Left ventricle myocardium inferior (tissue), 1 donor: Measurements from ENCODE around the gene SLC12A3. TPM values are rescaled to one million over a fixed set of nuclear protein-coding genes. Genes with fewer than 3 reads are reported as not detected.
"Not testable (repeated sequence)": the region's sequence is repeated elsewhere in the genome, so short reads cannot be mapped to it uniquely, and the experiment has no call there.

Experiments used
- DNase-seq: peaks from one replicate; pipeline ENCODE4 v3.0.0-alpha.2; 2020
- H3K27ac ChIP-seq: fragments of 200-600 bp; replicated peaks from 2 replicates; pipeline ENCODE4 v1.8.0; 2021
- H3K27me3 ChIP-seq: fragments of 200-600 bp; 2 replicates; pipeline ENCODE4 v1.8.0; 2021; ENCODE audit warnings: low read depth
- H3K36me3 ChIP-seq: fragments of 200-600 bp; 2 replicates; pipeline ENCODE4 v1.8.0; 2021
- H3K4me1 ChIP-seq: fragments of 200-600 bp; 2 replicates; pipeline ENCODE4 v1.8.0; 2021
- H3K4me3 ChIP-seq: fragments of 200-600 bp; 2 replicates; pipeline ENCODE4 v1.8.0; 2021; ENCODE audit warnings: mild to moderate bottlenecking, moderate library complexity
- H3K9me3 ChIP-seq: fragments of 200-600 bp; replicated peaks from 2 replicates; pipeline ENCODE4 v1.8.0; 2021
- CTCF ChIP-seq: fragments of 200-600 bp; IDR thresholded peaks from 2 replicates; pipeline ENCODE4 v1.8.0; 2021; ENCODE audit warnings: antibody characterized with exemption, mild to moderate bottlenecking, borderline replicate concordance
- intact Hi-C: fragments of 100-400 bp; cut with micrococcal nuclease; formaldehyde crosslinking; loops from one replicate; pipeline ENCODE4 v1.11.0; 2022
- total RNA-seq: library from RNA; stranded (reverse); fragmentation: NEBNext Ultra II Directional; extraction: Animal tissue kit (Norgen Biotek cat#: 25700); gene quantifications from one replicate; pipeline ENCODE4 v1.2.1, GENCODE V29; 2021
- donor health status: DM: no; HTN: yes; CAD: no; lungs with severe emphysema.

The SLC12A3 gene
- total RNA-seq, 1 donor from 2014 or later: not detected

GRCh38 chr16:56882077-56882800 lies 17.2 kb downstream of the SLC12A3 start:
- Histone ChIP-seq H3K36me3 (no peaks in the 10 kb centered on the region), H3K27ac (no peak overlapping the region), H3K9me3 (no peaks in the 10 kb centered on the region), H3K4me3 (no peak overlapping the region), H3K27me3 (no peaks in the 10 kb centered on the region), H3K4me1 (no peaks in the 10 kb centered on the region)
- no peak for TF ChIP-seq CTCF
- no peak for DNase-seq
- intact Hi-C loops: no loop called here

- intact Hi-C loops: no loop called here
- H3K9me3 ChIP-seq: no peaks in the 10 kb centered on the region
- no peak overlapping the region for H3K4me3 ChIP-seq
- no peak for DNase-seq
- no peaks in the 10 kb centered on the region for H3K27me3 ChIP-seq
- H3K36me3 ChIP-seq: no peaks in the 10 kb centered on the region
- no peaks in the 10 kb centered on the region for H3K4me1 ChIP-seq
- no peak for TF ChIP-seq CTCF
- H3K27ac ChIP-seq: no peak overlapping the region
Observed at GRCh38 chr16:56883586-56883985, 18.6 kb downstream of the SLC12A3 start.

- no peak for TF ChIP-seq CTCF
- no peak overlapping the region for H3K4me3 ChIP-seq
- H3K27ac ChIP-seq: no peak overlapping the region
- H3K36me3 ChIP-seq: no peaks in the 10 kb centered on the region
- no peaks in the 10 kb centered on the region for H3K27me3 ChIP-seq
- no peaks in the 10 kb centered on the region for H3K4me1 ChIP-seq
- intact Hi-C loops: no loop called here
- H3K9me3 ChIP-seq: no peaks in the 10 kb centered on the region
- DNase-seq: no peak
Observed at GRCh38 chr16:56884026-56884582, 19.1 kb downstream of the SLC12A3 start.

- H3K36me3 ChIP-seq, H3K27me3 ChIP-seq, H3K4me3 ChIP-seq, DNase-seq, intact Hi-C loops, H3K27ac ChIP-seq, H3K4me1 ChIP-seq, H3K9me3 ChIP-seq: not testable (repeated sequence)
Observed at GRCh38 chr16:56884929-56885328, 19.9 kb downstream of the SLC12A3 start.

GRCh38 chr16:56885446-56886162 lies 20.6 kb downstream of the SLC12A3 start:
- TF ChIP-seq CTCF: no peak
- H3K4me1 ChIP-seq: no peaks in the 10 kb centered on the region
- no peaks in the 10 kb centered on the region for H3K9me3 ChIP-seq
- H3K27ac ChIP-seq: no peak overlapping the region
- intact Hi-C loops: no loop called here
- no peak for DNase-seq
- no peaks in the 10 kb centered on the region for H3K27me3 ChIP-seq
- H3K4me3 ChIP-seq: no peak overlapping the region
- H3K36me3 ChIP-seq: no peaks in the 10 kb centered on the region

- Histone ChIP-seq H3K27ac (no peak overlapping the region), H3K4me3 (no peak overlapping the region), H3K36me3 (no peaks in the 10 kb centered on the region), H3K4me1 (no peaks in the 10 kb centered on the region), H3K9me3 (no peaks in the 10 kb centered on the region), H3K27me3 (no peaks in the 10 kb centered on the region)
- DNase-seq: no peak
- intact Hi-C loops: no loop called here
- TF ChIP-seq CTCF: no peak
Observed at GRCh38 chr16:56886296-56886695, 21.3 kb downstream of the SLC12A3 start.
